HG03575 (cell line): ENCODE results near the gene GPATCH2L.

Experiments used
- ATAC-seq: cut with Tn5 transposase; IDR thresholded peaks from one replicate; pipeline ENCODE4 v1.9.1; 2021; ENCODE audit not compliant: unreplicated experiment, insufficient number of reproducible peaks, low FRiP score; ENCODE audit errors: extremely low read depth

The GPATCH2L gene

GRCh38 chr14:76151398-76152332 is at the start of gene GPATCH2L:
GPATCH2L (plus strand) TSS chr14:76151922; CDS start chr14:76154364, 2,442 bp downstream.
- ATAC-seq, result no peak

DNA sequence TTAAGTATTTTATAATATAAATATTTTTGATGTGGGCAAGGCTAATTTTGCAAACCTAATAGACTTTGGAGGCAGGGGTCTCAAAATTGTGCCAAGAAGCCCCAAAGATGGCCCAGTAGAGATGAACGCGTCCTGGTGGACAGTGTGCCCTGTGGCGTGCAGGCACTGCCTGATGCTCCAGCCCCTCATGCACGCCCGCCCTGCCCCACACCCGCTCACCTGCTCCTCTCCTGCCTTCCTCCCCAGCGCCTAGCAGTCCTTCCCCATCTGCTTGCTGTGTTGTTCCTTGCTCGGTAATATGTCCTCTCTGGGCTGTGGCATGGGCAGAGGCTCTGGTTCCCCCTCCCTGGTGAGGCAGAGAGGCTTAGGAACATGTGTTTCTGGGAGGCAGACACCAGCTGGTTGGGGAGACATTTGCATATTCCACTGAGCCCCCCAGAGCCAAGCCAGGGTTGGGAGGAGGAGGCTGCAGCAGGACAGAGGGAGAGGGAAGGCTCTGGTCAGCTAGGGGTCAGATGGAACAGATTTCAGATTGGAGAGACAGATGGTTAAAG is 46.8 kb upstream of the GPATCH2L start:
- no peak for ATAC-seq

- ATAC-seq, result no peak
Measured at GRCh38 chr14:76106188-76106587, 45.5 kb upstream of the GPATCH2L start.

GRCh38 chr14:76109087-76109880 is 42.4 kb upstream of the GPATCH2L start:
- no peak for ATAC-seq

DNA sequence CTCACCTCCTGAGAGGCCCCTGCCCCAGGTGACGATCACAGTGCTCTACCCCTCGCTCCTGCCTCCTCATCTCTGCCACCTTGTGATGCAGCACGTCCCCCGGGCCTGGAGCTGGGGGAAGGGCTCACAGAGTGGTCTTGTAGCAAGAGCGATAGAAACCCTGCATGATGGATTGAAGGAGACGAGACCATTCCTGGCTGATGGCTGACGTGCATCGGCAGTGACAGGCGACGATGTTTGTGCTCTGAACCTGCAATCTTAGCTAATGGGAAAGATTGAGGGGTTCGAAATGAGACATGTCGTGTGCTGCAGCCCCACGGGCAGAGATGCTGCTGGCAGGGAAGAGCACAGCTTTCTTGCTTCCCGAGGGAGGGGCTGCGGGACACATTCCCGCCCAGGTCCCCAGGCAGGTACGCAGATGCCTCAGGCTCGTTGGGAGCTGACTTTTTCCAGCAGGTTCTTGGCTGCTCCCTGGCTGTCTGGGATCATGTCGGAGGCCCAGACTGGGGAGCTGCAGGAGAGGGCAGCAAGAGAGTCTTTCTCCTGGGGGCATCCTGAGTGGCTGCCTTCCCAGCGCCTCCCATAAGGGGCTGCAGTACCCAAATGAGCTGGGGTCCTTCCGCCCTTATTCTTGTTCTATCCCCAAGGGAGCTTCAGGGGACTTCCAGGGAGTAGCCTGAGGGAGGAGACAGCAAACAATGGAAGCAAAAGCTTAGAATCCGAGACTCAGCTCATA is 38.7 kb upstream of the GPATCH2L start:
- no peak for ATAC-seq

- ATAC-seq, result no peak
Measured at GRCh38 chr14:76113691-76114090, 38.0 kb upstream of the GPATCH2L start.

DNA sequence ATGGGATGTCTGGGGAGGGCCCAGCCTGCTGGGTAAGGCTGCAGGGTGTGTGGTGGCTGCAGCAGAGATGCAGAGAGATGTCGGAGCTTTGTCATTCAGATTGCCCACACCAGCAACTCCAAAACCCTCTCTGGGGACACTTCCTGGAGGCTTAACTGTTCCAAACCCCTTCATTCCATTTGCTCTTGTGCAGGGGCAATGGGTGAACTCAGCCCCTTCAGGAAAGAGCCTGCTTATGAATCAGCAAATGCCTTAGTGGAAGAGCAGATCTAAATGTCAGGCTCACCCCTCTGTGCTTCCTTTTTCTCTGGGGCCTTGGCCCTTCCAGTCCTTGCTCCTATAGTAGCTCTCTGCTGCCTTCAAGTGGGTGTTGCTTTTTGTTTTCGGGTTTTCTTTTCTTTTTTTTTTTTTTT is 36.7 kb upstream of the GPATCH2L start:
- no peak for ATAC-seq

GRCh38 chr14:76117789-76118484 is 33.8 kb upstream of the GPATCH2L start:
- no peak for ATAC-seq

- ATAC-seq, result no peak
Measured at GRCh38 chr14:76118594-76118993, 33.1 kb upstream of the GPATCH2L start.

DNA sequence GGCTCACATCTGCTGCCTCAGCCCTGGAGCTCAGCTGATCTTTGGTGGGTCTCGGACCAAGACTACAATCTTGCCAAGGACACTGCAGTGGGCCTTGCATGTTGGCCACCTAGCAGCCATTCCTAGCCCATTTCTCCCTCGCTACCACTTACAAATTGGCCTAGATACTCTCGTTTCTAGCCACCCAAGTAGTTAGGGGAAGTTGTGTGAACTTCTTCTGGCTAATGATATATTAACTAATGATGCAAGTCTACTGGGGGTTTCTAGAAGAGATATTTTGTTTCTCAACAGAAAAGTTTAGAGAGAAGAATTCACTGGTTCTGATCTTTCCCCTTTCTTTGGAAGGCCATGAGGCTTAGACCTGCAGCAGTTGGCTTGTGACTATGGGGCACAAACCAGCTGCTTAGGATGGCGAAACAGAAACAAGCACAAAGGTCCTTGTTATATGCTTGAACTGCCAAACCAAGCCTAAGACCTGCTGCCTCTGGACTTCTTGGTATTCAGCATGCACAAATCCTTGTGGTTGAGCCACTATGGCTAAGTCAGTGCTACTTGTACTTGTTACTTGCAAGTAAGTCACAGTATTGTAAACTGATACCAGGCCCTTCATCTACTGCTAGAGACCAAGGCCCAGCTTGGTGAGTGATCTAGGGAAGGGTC is 30.5 kb upstream of the GPATCH2L start:
- no peak for ATAC-seq

DNA sequence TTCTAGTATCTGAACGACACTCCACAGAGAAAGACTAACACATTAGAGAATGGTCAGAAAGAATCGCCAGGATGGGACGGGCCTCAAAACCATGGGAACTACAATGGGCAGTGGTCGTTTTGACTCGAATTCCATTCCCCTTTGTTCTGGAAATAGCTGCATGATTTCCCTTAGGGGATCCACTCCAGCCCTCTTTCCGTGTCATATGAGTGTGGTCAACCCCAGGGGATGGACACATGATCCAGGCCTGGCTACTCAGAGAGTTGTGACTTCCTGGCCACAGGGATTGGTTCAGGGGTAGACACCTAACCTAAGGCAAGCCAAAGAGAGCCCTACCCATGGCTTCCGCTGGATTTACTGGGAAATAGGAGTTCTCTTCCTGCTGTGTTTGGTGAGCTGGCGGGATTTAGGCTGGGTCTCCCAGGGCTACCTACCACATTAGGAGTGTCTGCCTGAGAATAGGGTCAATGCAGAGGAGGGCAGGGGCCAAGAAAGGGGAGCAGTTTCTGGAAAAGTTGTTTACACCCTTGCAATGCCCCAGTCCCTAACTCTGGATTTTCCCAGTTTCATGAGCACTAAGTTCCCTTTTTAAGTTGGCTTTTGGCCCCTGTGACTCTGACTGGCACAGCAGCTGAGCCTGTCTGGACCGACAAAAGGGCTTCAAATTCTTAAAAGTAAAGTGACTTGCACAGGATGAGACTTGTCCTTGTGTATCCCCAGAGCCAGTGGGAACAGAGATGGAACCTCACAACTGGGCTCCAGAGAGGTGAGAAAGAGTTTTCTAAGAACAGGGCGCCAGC is 28.1 kb upstream of the GPATCH2L start:
- no peak for ATAC-seq

DNA sequence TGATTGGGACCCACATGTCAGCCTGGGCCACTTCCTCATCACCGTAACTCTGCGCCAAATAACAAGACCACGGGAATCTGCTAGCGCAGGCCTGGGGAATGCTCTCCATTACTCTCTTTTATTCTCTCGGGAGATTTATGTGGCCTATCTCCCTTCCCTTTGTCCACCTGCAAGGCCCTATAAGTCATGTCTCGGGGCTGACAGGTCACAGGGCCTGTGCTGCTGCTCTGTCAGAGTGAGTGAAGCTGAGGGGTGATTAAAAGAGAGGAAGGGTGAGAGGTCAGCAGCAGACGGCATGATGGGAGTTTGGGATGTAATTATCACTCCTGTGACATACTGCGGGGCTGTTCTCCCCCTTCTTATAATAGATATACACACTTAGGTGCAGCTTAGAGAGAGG is 26.2 kb upstream of the GPATCH2L start:
- no peak for ATAC-seq

DNA sequence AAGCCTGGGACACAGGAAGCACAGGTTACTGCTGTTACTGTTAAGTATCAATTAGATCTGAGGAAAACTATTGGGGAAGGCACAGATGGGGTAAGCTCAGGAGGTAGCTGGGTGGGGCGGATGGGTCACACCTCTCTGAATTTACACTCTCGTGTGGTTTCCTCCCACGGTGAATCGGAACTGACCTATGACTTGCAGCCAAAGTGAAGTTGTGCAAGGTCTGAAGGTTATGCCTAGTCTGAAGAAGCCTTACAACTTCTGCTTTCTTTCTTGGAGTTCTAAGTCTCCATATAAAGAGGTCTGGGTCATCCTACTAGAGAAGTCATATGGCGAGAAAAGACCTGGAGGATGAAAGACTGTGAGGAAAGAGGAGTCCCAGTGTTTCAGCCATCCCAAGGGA is 25.6 kb upstream of the GPATCH2L start:
- no peak for ATAC-seq

- ATAC-seq, result no peak
Measured at GRCh38 chr14:76129851-76130576, 21.7 kb upstream of the GPATCH2L start.

GRCh38 chr14:76131071-76131965 is 20.4 kb upstream of the GPATCH2L start:
- no peak for ATAC-seq

DNA sequence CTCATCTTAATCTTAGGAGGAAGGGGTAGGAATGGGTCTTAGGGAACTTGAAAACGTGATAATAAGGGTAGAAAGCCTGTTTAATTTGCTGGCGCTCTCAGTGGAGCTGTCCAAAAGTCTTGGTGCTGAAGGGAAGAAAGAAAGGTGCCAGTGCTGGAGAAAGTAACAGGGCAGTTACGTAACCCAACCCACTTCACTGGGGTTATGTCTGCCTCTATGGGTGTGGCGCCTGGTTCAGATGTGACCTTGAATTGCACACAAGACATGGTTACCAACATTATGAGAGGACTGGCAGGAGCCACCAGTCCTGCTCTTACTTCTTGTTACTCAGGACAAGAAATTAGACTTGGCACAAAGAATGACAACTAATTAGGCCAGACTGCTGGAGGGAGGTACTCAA is 18.6 kb upstream of the GPATCH2L start:
- no peak for ATAC-seq
